ENCODE results near the gene PTPRD.

DNA sequence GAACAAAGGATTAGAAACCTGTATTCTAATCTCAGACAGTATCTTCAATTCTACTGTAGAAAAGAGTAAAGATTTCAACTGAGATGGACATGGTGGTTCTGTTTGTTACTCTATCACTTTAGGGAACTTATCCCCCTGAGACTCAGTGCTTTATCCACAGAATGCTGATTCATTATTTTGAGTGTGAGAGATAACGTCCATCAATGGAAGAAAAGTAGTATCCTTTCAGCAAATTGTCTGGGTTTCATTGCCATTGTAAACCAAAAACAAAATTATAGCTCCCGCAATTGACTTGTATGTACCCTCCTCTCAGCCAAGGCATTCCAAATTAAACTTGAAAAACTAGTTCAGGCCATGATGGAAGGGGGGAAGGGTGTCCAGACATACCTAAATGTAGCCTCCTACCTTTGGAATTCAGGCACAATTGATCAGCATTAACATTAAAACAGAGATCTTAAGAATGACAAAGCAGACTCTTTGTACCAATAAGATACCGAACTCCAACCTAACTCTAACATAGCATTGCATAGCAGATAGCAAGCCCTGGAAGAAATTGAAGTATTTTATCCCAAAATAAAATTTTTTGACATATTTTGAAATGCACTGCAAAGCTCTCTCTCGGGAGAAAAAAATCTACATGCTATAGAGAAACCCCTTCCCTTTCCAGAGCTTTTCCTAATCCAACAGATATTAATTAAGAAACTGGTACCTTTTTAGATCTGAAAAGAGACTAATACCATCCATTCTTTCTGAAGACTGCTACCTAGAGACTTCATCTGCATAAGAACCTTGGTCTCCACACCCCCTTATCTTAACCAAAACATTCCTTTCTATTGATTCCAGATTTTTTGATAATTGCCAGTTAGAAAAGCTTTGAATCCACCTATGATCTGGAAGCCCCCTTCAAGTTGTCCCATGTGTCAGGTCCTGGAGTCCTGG, 1055.7 kb downstream of the PTPRD start:
- TF ChIP-seq, protein P1, sequence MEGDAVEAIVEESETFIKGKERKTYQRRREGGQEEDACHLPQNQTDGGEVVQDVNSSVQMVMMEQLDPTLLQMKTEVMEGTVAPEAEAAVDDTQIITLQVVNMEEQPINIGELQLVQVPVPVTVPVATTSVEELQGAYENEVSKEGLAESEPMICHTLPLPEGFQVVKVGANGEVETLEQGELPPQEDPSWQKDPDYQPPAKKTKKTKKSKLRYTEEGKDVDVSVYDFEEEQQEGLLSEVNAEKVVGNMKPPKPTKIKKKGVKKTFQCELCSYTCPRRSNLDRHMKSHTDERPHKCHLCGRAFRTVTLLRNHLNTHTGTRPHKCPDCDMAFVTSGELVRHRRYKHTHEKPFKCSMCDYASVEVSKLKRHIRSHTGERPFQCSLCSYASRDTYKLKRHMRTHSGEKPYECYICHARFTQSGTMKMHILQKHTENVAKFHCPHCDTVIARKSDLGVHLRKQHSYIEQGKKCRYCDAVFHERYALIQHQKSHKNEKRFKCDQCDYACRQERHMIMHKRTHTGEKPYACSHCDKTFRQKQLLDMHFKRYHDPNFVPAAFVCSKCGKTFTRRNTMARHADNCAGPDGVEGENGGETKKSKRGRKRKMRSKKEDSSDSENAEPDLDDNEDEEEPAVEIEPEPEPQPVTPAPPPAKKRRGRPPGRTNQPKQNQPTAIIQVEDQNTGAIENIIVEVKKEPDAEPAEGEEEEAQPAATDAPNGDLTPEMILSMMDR (IDR thresholded peaks at IDR 0.05; ENCODE audit: insufficient read depth, low read length, poor library complexity, severe bottlenecking): no peak
- TF ChIP-seq EZH2phosphoT487 (conservative IDR thresholded peaks at IDR 0.05; ENCODE audit: low read length): no peak
